Measurements from ENCODE around the gene DIO1. TPM values are rescaled to one million over a fixed set of nuclear protein-coding genes. Genes with fewer than 3 reads are reported as not detected.

The DIO1 gene
- total and polyA plus RNA-seq, 4 donors: 0.24 to 1.9 (median 0.75) TPM

- Histone ChIP-seq H3K4me1 (ENCODE audit: control insufficient read depth in 5 of 5, insufficient read depth in 5 of 5, low read length in 5 of 5) (peaks cover 0 to 3% (median 0%) of the 10 kb centered on the region in 5 donors), H3K9me3 (ENCODE audit: control insufficient read depth in 4 of 4, insufficient read depth in 3 of 4, low read length in 3 of 4) (peaks cover 0 to 1% (median 0%) of the 10 kb centered on the region in 4 donors), H3K9ac (ENCODE audit: insufficient read depth in 1 of 2, low read length in 2 of 2) (no peak overlapping the region), H3K27me3 (ENCODE audit: control insufficient read depth in 3 of 3, insufficient read depth in 3 of 3, low read length in 2 of 3) (no peaks in the 10 kb centered on the region), H3K27ac (ENCODE audit: low read depth in 1 of 2, low read length in 1 of 2) (no peak overlapping the region), H3K4me3 (no peak overlapping the region), H3K36me3 (ENCODE audit: control insufficient read depth in 4 of 4, insufficient read depth in 4 of 4, low read length in 4 of 4) (peaks cover 5 to 24% (median 17%) of the 10 kb centered on the region in 4 donors)
- no peak for DNase-seq
- 92 to 97% methylated on average over 1 of the region's 1 CpG for WGBS, 2 donors
- no peak for ATAC-seq (ENCODE audit: insufficient read depth, low FRiP score)
- TF ChIP-seq CTCF (IDR thresholded peaks at IDR 0.05; ENCODE audit: control extremely low read depth, extremely low read depth): no peak
Measured at GRCh38 chr1:53868565-53868964, 25.4 kb upstream of the DIO1 start.

- Histone ChIP-seq H3K9me3 (ENCODE audit: control insufficient read depth in 4 of 4, insufficient read depth in 3 of 4, low read length in 3 of 4) (peaks cover 0 to 1% (median 0%) of the 10 kb centered on the region in 4 donors), H3K36me3 (ENCODE audit: control insufficient read depth in 4 of 4, insufficient read depth in 4 of 4, low read length in 4 of 4) (peaks cover 5 to 24% (median 18%) of the 10 kb centered on the region in 4 donors), H3K4me1 (ENCODE audit: control insufficient read depth in 5 of 5, insufficient read depth in 5 of 5, low read length in 5 of 5) (peaks cover 0 to 3% (median 0%) of the 10 kb centered on the region in 5 donors), H3K27ac (ENCODE audit: low read depth in 1 of 2, low read length in 1 of 2) (no peak overlapping the region), H3K4me3 (no peak overlapping the region), H3K27me3 (ENCODE audit: control insufficient read depth in 3 of 3, insufficient read depth in 3 of 3, low read length in 2 of 3) (no peaks in the 10 kb centered on the region), H3K9ac (ENCODE audit: insufficient read depth in 1 of 2, low read length in 2 of 2) (no peak overlapping the region)
- DNase-seq (peak in 1 of 3 donors; percentile 10), ATAC-seq (ENCODE audit: insufficient read depth, low FRiP score) (no peak)
- no peak for TF ChIP-seq CTCF (IDR thresholded peaks at IDR 0.05; ENCODE audit: control extremely low read depth, extremely low read depth)
- 72 to 85% methylated on average over 11 of the region's 11 CpGs for WGBS, 2 donors
Measured at GRCh38 chr1:53869454-53870117, 24.4 kb upstream of the DIO1 start.

- no peak overlapping the region for H3K27ac ChIP-seq (ENCODE audit: low read depth in 1 of 2, low read length in 1 of 2)
- H3K27me3 ChIP-seq (ENCODE audit: control insufficient read depth in 3 of 3, insufficient read depth in 3 of 3, low read length in 2 of 3): no peaks in the 10 kb centered on the region
- TF ChIP-seq CTCF (IDR thresholded peaks at IDR 0.05; ENCODE audit: control extremely low read depth, extremely low read depth): no peak
- no peak overlapping the region for H3K4me3 ChIP-seq
- WGBS, 2 donors: 84% methylated on average over 4 of the region's 4 CpGs
- DNase-seq (peak in 2 of 3 donors; percentile 32 to 52), ATAC-seq (ENCODE audit: insufficient read depth, low FRiP score) (no peak)
- no peak overlapping the region for H3K9ac ChIP-seq (ENCODE audit: insufficient read depth in 1 of 2, low read length in 2 of 2)
- peaks cover 0 to 1% (median 0%) of the 10 kb centered on the region in 4 donors for H3K9me3 ChIP-seq (ENCODE audit: control insufficient read depth in 4 of 4, insufficient read depth in 3 of 4, low read length in 3 of 4)
- peaks cover 0 to 3% (median 0%) of the 10 kb centered on the region in 5 donors for H3K4me1 ChIP-seq (ENCODE audit: control insufficient read depth in 5 of 5, insufficient read depth in 5 of 5, low read length in 5 of 5)
- H3K36me3 ChIP-seq (ENCODE audit: control insufficient read depth in 4 of 4, insufficient read depth in 4 of 4, low read length in 4 of 4): peaks cover 5 to 28% (median 18%) of the 10 kb centered on the region in 4 donors
Measured at GRCh38 chr1:53871221-53871620, 22.8 kb upstream of the DIO1 start.
